Endothelial cell of umbilical vein (primary cell): ENCODE data around the gene SPRED2. TPM values are rescaled to one million over a fixed set of nuclear protein-coding genes. Genes with fewer than 3 reads are reported as not detected.

Experiments used
- BruUV-seq: library from RNA; stranded (reverse); fragments of 400-500 nt; replicated peaks from 2 replicates; lab custom pipeline; 2021; lab: Mats Ljungman, UMichigan
- CTCF ChIA-PET: fragments of 300-600, 350-600 bp; sonication (Branson Sonifier 250); formaldehyde crosslinking; loops from one replicate; lab custom pipeline; 2021; ENCODE audit warnings: antibody characterized with exemption, inconsistent platforms; lab: Charles Lee
- POLR2A ChIA-PET: fragments of 300-600, 350-600 bp; sonication (Branson Sonifier 250); formaldehyde crosslinking; loops from one replicate; lab custom pipeline; 2021; ENCODE audit warnings: antibody characterized with exemption, inconsistent platforms; lab: Charles Lee
- DNase-seq: peaks from one replicate; pipeline ENCODE4 v3.0.0-alpha.2; 2011; ENCODE audit warnings: low read depth, low spot score
- FAIRE-seq: peaks from 2 replicates; lab custom pipeline; 2011; peaks lifted over from hg19 to GRCh38; lab: Jason Lieb, UNC
- H2AFZ ChIP-seq: 2 replicates; pipeline ENCODE4 v1.6.0; 2012; ENCODE audit warnings: low read depth, low read length, control low read depth, inconsistent platforms
- H3K27ac ChIP-seq: 2 replicates; pipeline ENCODE4 v1.5.1; 2011; ENCODE audit warnings: low read depth, mild to moderate bottlenecking, control low read depth, low read length, moderate library complexity; ENCODE audit not compliant: insufficient read depth
- H3K27me3 ChIP-seq, 2 experiments: 2 replicates each; pipeline versions ENCODE4 v1.6.0 to v1.6.1; 2011; ENCODE audit warnings: low read length in 2 of 2, mixed read lengths in 1 of 2; ENCODE audit not compliant: control insufficient read depth in 2 of 2, insufficient read depth in 2 of 2
- H3K36me3 ChIP-seq, 2 experiments: 2 replicates in 1 of 2; 3 replicates in 1 of 2; pipeline ENCODE4 v1.5.1; 2011; ENCODE audit warnings: low read length in 2 of 2, mild to moderate bottlenecking in 1 of 2, moderate library complexity in 1 of 2; ENCODE audit not compliant: control insufficient read depth in 2 of 2, insufficient read depth in 2 of 2; ENCODE audit errors: extremely low read depth in 1 of 2
- H3K4me1 ChIP-seq: 3 replicates; pipeline ENCODE4 v1.5.1; 2011; ENCODE audit warnings: mild to moderate bottlenecking, low read length; ENCODE audit not compliant: control insufficient read depth, insufficient read depth; ENCODE audit errors: extremely low read depth
- H3K4me2 ChIP-seq: 2 replicates; pipeline ENCODE4 v1.6.1; 2011; ENCODE audit warnings: low read length, control low read depth, mixed read lengths; ENCODE audit not compliant: insufficient read depth
- H3K4me3 ChIP-seq, 3 experiments: fragments of 200-600 bp in 1 of 3; sonication (generic), shearing (Covaris generic) in 1 of 3; replicated peaks in 1 of 3; 2 replicates each; pipeline ENCODE4 v1.5.1; 2011 to 2016; ENCODE audit warnings: control low read depth in 3 of 3, low read length in 3 of 3, mild to moderate bottlenecking in 2 of 3, inconsistent platforms in 1 of 3, low read depth in 1 of 3, moderate library complexity in 1 of 3; ENCODE audit not compliant: insufficient read depth in 1 of 3
- H3K79me2 ChIP-seq: 2 replicates; pipeline ENCODE4 v1.6.0; 2012; ENCODE audit warnings: low read length, inconsistent platforms; ENCODE audit not compliant: control insufficient read depth, insufficient read depth
- H3K9ac ChIP-seq: replicated peaks from 2 replicates; pipeline ENCODE3; 2011; ENCODE audit warnings: low read length, control low read depth; ENCODE audit not compliant: insufficient read depth; ENCODE audit errors: extremely low read depth
- H3K9me1 ChIP-seq: replicated peaks from 3 replicates; pipeline ENCODE4 v1.6.0; 2011; ENCODE audit warnings: mild to moderate bottlenecking, low read length; ENCODE audit not compliant: control insufficient read depth, insufficient read depth; ENCODE audit errors: extremely low read depth
- H3K9me3 ChIP-seq: replicated peaks from 2 replicates; pipeline ENCODE4 v1.5.1; 2012; ENCODE audit warnings: low read length, inconsistent platforms; ENCODE audit not compliant: control insufficient read depth, insufficient read depth
- H4K20me1 ChIP-seq: replicated peaks from 2 replicates; pipeline ENCODE3; 2011; ENCODE audit warnings: mild to moderate bottlenecking, low read length; ENCODE audit not compliant: control insufficient read depth, insufficient read depth; ENCODE audit errors: extremely low read depth
- EZH2 ChIP-seq: IDR thresholded peaks from 2 replicates; pipeline ENCODE4 v1.6.1; 2012; ENCODE audit warnings: borderline replicate concordance, low read depth, mild to moderate bottlenecking, moderate library complexity, low read length, inconsistent platforms; ENCODE audit not compliant: severe bottlenecking
- FOS ChIP-seq: IDR thresholded peaks from 2 replicates; pipeline ENCODE4 v1.6.1; 2011; ENCODE audit warnings: mild to moderate bottlenecking, low read length, moderate library complexity, borderline replicate concordance; ENCODE audit not compliant: insufficient read depth
- GATA2 ChIP-seq: IDR thresholded peaks from 2 replicates; pipeline ENCODE4 v1.7.0; 2011; ENCODE audit warnings: low read depth, mild to moderate bottlenecking, moderate library complexity, mixed read lengths, low read length; ENCODE audit not compliant: insufficient read length, insufficient read depth
- JUN ChIP-seq: IDR thresholded peaks from 2 replicates; pipeline ENCODE4 v1.6.1; 2011; ENCODE audit warnings: borderline replicate concordance, low read depth; ENCODE audit not compliant: insufficient read length, insufficient read depth
- MYC ChIP-seq: IDR thresholded peaks from one replicate; pipeline ENCODE4 v1.6.1; 2011; ENCODE audit warnings: mild to moderate bottlenecking, low read depth, low read length
- POLR2A ChIP-seq: IDR thresholded peaks from 2 replicates; pipeline ENCODE4 v1.6.1; 2012; ENCODE audit warnings: low read depth, mild to moderate bottlenecking, control low read depth, low read length
- POLR2AphosphoS5 ChIP-seq: IDR thresholded peaks from 2 replicates; pipeline ENCODE4 v1.6.1; 2012; ENCODE audit warnings: low read depth, mild to moderate bottlenecking, control low read depth, low read length, moderate library complexity; ENCODE audit not compliant: insufficient read depth
- dilution Hi-C: fragments of 300-500 bp; cut with MboI; formaldehyde crosslinking; loops from one replicate; pipeline ENCODE4 v1.15.0; 2019; ENCODE audit warnings: low sequenced_read_pairs; ENCODE audit not compliant: extremely low pct_ligation_motif_present
- intact Hi-C: fragments of 100-400 bp; cut with micrococcal nuclease; formaldehyde crosslinking; loops from one replicate; pipeline ENCODE4 v1.10.0; 2022
- polyA plus RNA-seq, 4 experiments: library from polyadenylated mRNA; depleted of rRNA in 3 of 4; stranded (reverse) in 3 of 4; unstranded in 1 of 4; fragments of >200 nt; gene quantifications; 2 replicates each; pipeline versions ENCODE4 v1.2.1 to v1.2.3, GENCODE V29; 2011 to 2012; ENCODE audit warnings: missing spikeins in 1 of 4
- total RNA-seq: library from RNA; stranded (reverse); gene quantifications from 2 replicates; pipeline ENCODE4 v1.2.3, GENCODE V29; 2021
- TF ChIP-seq, protein P1 (sequence below), 2 donors: IDR thresholded peaks; 1 replicate in 1 of 2; 2 replicates in 1 of 2; pipeline ENCODE4 v1.5.1; 2011; ENCODE audit warnings: low read length in 2 of 2, mild to moderate bottlenecking in 2 of 2, moderate library complexity in 2 of 2, control low read depth in 1 of 2, inconsistent platforms in 1 of 2, low read depth in 1 of 2; ENCODE audit not compliant: insufficient read depth in 1 of 2; ENCODE audit errors: extremely low read depth in 1 of 2
- TF ChIP-seq, protein P2 (sequence below): IDR thresholded peaks from 2 replicates; pipeline ENCODE4 v1.6.1; 2011; ENCODE audit not compliant: insufficient read depth, insufficient read length

SPRED2 gene
- total and polyA plus RNA-seq, 2 donors (not counting 3 experiments of a cell fraction or from before 2014, with no cell fraction given) = 3.6 to 9.6 TPM

DNA sequence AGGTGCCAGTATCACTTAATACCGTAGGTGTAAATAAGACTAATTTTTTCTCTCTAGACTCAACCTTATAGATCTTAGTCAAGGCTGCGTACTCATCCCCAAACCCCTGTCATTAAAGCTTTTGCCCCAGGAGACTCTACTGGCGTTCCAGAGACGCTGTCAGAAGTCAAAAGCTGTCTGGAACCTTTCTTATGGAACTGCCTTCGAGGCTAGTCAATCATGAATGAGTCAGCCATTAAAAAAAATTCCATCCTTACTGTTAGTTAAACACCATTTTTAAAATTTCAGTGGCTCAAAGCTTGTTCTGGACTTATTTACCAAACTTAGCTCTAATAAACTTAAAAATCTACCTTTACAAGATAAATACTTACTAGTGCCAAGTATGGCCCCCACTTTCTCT is 52.1 kb downstream of the SPRED2 start:
- H3K9ac ChIP-seq = no peak overlapping the region
- H3K27ac ChIP-seq = no peak overlapping the region
- no peak overlapping the region for H3K4me2 ChIP-seq
- peaks cover 50 to 55% of the 10 kb centered on the region in 2 experiments for H3K27me3 ChIP-seq
- TF ChIP-seq MYC = no peak
- TF ChIP-seq, protein P1, sequence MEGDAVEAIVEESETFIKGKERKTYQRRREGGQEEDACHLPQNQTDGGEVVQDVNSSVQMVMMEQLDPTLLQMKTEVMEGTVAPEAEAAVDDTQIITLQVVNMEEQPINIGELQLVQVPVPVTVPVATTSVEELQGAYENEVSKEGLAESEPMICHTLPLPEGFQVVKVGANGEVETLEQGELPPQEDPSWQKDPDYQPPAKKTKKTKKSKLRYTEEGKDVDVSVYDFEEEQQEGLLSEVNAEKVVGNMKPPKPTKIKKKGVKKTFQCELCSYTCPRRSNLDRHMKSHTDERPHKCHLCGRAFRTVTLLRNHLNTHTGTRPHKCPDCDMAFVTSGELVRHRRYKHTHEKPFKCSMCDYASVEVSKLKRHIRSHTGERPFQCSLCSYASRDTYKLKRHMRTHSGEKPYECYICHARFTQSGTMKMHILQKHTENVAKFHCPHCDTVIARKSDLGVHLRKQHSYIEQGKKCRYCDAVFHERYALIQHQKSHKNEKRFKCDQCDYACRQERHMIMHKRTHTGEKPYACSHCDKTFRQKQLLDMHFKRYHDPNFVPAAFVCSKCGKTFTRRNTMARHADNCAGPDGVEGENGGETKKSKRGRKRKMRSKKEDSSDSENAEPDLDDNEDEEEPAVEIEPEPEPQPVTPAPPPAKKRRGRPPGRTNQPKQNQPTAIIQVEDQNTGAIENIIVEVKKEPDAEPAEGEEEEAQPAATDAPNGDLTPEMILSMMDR (IDR thresholded peaks at IDR 0.05; ENCODE audit: extremely low read depth in 1 of 2, insufficient read depth in 1 of 2, low read depth in 1 of 2, low read length in 2 of 2) = no peak
- TF ChIP-seq EZH2 = no peak
- no peak for TF ChIP-seq FOS
- no peak for TF ChIP-seq JUN
- no peak for TF ChIP-seq POLR2AphosphoS5
- TF ChIP-seq GATA2 = no peak
- TF ChIP-seq, protein P2, sequence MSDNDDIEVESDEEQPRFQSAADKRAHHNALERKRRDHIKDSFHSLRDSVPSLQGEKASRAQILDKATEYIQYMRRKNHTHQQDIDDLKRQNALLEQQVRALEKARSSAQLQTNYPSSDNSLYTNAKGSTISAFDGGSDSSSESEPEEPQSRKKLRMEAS = no peak
- no peak for TF ChIP-seq POLR2A
- H4K20me1 ChIP-seq = no peaks in the 10 kb centered on the region
- intact Hi-C loops = no loop called here
- FAIRE-seq = no peak
- H2AFZ ChIP-seq = no peak overlapping the region
- no TSS peak for BruUV-seq
- no peaks in the 10 kb centered on the region for H3K9me1 ChIP-seq
- peaks cover 28% of the 10 kb centered on the region for H3K4me1 ChIP-seq
- no peaks in the 10 kb centered on the region for H3K36me3 ChIP-seq
- H3K9me3 ChIP-seq = no peaks in the 10 kb centered on the region
- no peaks in the 10 kb centered on the region for H3K79me2 ChIP-seq
- dilution Hi-C loops = no loop called here
- CTCF ChIA-PET = no interaction called here
- H3K4me3 ChIP-seq = no peak overlapping the region
- no peak for DNase-seq
- POLR2A ChIA-PET = no interaction called here
